Right kidney (tissue), 1 donor: ENCODE results near the gene STPG4.
"Not testable (repeated sequence)": the region's sequence is repeated elsewhere in the genome, so short reads cannot be mapped to it uniquely, and the experiment has no call there.

Experiments used
- DNase-seq: peaks from one replicate; pipeline ENCODE4 v3.0.0-alpha.2; 2016

Gene STPG4

DNA sequence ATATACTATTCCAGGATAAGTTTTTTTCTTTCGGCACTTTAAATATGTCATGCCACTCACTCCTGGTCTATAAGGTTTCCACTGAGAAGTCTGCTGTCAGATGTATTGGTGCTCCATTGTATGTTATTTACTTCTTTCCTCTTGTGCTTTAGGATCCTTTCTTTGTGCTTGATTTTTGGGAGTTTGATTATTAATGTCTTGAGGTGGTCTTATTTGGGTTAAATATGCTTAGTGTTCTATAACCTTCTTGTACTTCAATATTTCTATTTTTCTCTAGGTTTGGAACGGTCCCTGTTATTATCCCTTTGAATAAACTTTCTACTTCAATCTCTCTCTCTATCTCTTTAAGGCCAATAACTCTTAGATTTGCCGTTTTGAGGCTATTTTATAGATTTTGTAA is 28.3 kb downstream of the STPG4 start:
- DNase-seq, result no peak

- not testable (repeated sequence) for DNase-seq
Measured at GRCh38 chr2:47124740-47125139, 30.4 kb downstream of the STPG4 start.

GRCh38 chr2:47120424-47120823 is 34.7 kb downstream of the STPG4 start:
- DNase-seq, result not testable (repeated sequence)

DNA sequence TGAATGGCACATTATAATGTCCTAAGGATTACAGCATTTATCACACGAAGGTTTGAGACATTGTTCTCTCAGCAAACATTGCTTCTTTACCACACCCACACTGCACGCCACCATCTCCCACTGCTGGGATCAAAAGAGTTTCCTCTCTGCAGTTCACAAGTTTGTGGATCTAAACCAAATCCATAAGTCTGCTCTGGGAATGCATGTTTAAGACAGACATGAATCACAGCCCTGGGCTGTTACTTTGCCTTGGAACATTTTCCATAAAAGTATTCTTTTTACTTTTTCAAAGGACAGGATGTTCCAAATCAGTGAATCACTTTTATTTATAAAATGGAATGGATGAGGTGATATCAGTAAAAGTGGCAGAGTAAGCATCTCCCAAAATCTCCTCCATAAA is 36.1 kb downstream of the STPG4 start:
- no peak for DNase-seq

DNA sequence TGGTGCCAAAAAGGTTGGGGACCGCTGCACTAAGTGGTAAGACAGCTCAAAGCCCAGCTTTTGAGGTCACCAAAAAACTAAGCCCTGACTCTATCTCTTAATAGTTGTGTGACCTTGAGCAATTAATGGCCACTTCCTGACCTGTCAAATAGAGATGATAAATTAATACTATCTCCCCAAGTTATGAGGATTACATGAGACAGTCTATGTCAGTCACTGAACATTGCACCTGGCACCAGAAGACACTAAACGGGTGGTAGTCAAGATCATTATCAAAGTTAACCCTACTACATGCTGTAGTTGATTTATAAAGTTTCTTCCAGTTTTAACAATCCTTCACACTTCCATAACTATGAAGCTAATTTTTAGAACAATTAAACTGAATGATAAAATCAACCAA is 36.5 kb downstream of the STPG4 start:
- no peak for DNase-seq

- DNase-seq, result no peak
Measured at GRCh38 chr2:47112665-47113435, 42.3 kb downstream of the STPG4 start.

- no peak for DNase-seq
Measured at GRCh38 chr2:47109680-47110079, 45.4 kb downstream of the STPG4 start.

- DNase-seq, result no peak
Measured at GRCh38 chr2:47109007-47109375, 46.1 kb downstream of the STPG4 start.

- not testable (repeated sequence) for DNase-seq
Measured at GRCh38 chr2:47108267-47109006, 46.7 kb downstream of the STPG4 start.

DNA sequence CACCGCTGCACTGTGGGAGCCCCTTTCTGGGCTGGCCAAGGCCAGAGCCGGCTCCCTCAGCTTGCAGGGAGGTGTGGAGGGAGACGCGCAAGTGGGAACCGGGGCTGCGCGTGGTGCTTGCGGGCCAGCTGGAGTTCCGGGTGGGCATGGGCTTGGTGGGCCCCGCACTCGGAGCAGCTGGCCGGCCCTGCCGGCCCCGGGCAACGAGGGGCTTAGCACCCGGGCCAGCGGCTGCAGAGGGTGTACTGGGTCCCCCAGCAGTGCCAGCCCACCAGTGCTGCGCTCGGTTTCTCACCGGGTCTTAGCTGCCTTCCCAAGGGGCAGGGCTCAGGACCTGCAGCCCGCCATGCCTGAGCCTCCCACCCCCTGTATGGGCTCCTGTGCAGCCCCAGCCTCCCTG is 47.9 kb downstream of the STPG4 start:
- not testable (repeated sequence) for DNase-seq

DNA sequence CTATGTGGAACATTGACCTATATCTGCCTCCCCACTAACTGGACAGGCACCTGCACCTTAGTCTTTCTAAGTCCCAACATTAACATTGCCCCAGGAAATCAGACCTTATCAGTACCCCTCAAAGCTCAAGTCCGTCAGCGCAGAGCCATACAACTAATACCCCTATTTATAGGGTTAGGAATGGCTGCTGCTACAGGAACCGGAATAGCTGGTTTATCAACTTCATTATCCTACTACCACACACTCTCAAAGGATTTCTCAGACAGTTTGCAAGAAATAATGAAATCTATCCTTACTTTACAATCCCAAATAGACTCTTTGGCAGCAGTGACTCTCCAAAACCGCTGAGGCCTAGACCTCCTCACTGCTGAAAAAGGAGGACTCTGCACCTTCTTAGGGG is 48.9 kb downstream of the STPG4 start:
- DNase-seq, result not testable (repeated sequence)

DNA sequence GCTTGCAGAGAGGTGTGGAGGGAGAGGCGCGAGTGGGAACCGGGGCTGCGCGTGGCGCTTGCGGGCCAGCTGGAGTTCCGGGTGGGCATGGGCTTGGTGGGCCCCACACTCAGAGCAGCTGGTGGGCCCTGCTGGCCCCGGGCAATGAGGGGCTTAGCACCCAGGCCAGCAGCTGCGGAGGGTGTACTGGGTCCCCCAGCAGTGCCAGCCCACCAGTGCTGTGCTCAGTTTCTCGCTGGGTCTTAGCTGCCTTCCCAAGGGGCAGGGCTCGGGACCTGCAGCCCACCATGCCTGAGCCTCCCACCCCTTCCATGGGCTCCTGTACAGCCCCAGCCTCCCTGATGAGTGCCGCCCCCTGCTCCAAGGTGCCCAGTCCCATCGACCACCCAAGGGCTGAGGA is 55.4 kb downstream of the STPG4 start:
- DNase-seq, result not testable (repeated sequence)

GRCh38 chr2:47098953-47099352 is 56.2 kb downstream of the STPG4 start:
- no peak for DNase-seq

- DNase-seq, result no peak
Measured at GRCh38 chr2:47097563-47097962, 57.5 kb downstream of the STPG4 start.

DNA sequence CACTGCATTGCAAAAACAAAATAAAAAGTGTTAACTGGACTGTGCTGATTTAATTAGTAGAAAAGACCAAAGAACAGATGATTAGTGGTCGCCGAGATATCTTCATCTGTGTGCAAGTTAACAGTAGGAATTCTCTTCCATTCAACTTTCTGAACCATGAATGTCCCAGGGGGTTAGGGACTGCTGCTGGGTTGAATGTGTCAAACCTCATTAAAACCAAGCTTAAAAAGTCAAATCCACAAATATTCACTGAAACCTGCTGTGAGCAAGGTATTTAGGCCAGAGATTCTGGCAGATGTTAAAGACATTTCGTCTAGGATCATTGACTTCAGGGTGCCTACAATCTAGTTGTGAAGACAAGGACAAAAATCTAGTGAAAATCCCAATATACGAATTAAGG is 58.7 kb downstream of the STPG4 start:
- DNase-seq, result no peak

DNA sequence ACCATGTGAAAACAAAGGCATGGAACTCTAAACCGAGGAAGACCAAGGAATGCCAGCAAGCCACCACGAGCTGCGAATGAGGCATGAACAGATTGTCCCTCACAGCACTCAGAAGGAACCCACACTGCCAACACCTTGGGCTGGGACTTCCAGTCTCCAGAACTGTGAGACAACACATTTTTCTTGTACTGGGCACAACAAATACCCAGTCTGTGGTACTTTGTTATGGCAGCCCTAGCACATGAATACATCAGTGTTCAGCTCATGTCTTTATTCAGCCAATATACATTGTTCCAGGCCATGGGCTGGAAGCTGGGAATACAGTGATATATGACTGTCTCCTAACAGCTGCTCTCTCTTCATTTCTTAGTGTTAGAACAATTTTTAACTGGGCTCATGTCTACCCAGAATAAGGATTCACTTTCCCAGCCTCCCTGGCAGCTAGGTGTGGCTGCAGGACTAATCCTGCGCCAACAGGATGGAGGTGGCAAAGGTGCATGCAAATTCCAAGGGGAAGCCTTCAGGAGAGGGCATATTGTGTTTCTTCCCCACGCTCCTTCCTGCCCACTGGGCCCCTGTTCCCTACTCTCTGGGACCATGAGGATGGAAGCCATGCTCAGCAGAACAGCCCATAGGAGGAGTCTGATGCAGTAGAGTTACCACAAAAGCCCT is 59.6 kb downstream of the STPG4 start:
- no peak for DNase-seq

DNA sequence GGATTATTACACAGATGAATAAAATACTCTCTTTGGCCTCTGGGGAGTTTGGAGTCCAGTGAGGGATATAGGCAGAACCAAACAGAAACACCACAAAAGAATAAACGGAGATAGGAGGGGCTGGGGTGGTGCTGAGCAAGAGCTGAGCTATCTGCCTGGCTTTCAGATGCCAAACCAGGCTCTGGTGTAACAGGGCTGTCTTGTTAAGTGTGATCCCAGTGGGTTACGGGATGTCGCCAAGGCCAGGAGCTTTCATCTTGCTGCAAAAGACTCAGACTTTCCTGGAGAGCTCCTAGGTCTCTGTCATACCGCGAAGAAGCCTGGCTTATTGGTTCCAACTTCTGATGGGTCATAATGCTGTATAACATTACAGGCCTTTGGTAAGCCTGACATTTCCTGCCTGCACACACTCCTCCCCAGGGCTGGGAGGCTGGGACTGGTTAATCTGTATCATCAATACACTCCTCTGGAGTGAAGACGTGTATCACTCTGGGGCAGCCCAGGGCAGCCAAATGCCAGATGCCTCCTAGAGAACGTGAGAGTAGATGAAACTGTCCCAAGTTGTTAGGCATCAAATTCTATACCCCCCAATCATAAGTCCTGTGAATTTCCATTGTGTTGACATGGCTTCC is 60.5 kb downstream of the STPG4 start:
- no peak for DNase-seq

GRCh38 chr2:47093626-47094025 is 61.5 kb downstream of the STPG4 start:
- DNase-seq, result no peak

DNA sequence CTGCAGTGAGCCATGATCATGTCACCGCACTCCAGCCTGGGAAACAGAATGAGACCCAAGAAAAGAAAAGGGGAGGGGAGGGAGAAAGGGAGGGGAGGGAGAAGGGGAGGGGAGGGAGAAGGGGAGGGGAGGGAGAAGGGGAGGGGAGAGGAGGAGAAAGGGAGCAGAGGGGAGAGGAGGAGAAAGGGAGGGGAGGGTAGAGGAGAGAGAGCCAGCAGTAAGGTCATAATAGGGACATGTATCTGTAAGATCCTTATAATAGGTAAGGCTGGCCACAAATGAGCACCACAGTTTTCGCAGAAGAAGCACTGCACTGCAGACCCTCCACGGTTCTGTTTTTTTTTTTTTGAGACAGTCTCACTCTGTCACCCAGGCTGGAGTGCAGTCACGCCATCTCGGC is 62.6 kb downstream of the STPG4 start:
- no peak for DNase-seq

GRCh38 chr2:47091118-47091517 is 64.0 kb downstream of the STPG4 start:
- DNase-seq, result no peak

GRCh38 chr2:47089083-47089464 is 66.0 kb downstream of the STPG4 start:
- no peak for DNase-seq

DNA sequence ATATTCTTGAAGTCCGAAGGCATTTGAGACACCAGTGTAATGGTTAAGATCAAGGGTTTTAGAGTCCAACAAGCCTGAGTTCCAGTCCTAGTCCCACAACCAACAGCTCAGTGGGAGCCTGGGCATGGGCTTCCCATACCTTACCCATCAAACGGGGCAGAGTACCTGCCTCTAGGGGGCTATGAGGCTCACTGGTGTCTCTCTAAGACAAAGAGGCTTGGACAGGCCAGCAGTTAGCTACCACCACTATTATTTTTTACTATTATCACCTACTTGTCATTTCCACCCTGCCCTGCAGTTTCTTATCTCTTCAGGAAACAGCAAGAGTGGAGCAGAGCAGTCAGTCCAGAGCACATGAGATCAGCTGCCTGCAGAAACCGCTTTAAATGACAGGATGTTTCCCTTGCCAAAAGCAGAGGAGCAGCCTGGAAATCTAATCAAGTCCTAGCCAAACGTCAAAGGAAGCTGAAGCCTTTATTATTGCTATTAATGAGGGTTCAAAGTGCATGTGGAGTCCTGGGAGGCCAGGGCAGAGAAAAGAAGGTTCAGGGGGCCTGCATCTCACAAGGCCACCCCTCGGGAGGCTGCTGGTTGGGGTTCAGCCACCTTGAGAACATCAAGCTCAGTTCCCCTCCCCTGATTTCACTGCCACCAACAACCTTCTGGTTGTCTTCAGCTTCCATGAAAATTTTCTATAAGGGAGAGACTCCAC is 66.6 kb downstream of the STPG4 start:
- no peak for DNase-seq
